HG03460 (cell line): ENCODE measurements around the gene MZT2B.
"Not testable (repeated sequence)": the region's sequence is repeated elsewhere in the genome, so short reads cannot be mapped to it uniquely, and the experiment has no call there.

Experiments
- ATAC-seq: cut with Tn5 transposase; IDR thresholded peaks from one replicate; pipeline ENCODE4 v1.9.1; 2021; ENCODE audit not compliant: unreplicated experiment

MZT2B gene, protein sequence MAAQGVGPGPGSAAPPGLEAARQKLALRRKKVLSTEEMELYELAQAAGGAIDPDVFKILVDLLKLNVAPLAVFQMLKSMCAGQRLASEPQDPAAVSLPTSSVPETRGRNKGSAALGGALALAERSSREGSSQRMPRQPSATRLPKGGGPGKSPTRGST

DNA sequence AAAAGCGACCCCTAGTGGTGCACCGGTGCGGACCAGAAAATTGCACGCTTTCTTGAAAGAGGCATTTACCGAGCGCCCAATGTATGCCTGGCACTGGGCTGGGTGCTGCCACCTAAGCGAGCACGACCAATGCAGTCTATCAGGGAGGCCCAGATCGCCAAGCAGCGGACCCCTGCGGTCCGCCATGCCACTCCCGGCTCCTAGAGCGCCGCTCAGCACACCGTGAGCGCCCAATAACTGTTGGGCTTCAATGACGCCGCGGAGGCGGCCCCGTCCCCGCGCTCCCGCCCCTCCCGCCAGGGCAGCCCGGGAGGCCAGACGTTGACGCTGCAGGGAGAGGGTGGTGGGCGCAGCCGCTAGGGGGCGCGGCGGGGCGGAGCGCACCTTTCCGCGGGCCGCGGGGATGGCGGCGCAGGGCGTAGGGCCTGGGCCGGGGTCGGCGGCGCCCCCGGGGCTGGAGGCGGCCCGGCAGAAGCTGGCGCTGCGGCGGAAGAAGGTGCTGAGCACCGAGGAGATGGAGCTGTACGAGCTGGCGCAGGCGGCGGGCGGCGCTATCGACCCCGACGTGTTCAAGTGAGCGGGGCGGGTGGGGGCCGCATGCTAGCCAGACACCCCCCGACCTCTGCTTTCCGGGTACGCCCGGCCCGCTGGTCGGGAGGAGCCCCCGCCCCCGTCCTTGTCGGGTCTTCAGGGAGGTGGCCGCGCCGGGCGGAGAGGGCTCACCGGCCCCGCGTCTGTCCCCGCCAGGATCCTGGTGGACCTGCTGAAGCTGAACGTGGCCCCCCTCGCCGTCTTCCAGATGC, at the start of gene MZT2B:
MZT2B (plus strand) TSS at position 383 of the 803 bp plus-strand sequence; CDS start at position 404, 21 bp downstream.
- peak; percentile 81 for ATAC-seq

DNA sequence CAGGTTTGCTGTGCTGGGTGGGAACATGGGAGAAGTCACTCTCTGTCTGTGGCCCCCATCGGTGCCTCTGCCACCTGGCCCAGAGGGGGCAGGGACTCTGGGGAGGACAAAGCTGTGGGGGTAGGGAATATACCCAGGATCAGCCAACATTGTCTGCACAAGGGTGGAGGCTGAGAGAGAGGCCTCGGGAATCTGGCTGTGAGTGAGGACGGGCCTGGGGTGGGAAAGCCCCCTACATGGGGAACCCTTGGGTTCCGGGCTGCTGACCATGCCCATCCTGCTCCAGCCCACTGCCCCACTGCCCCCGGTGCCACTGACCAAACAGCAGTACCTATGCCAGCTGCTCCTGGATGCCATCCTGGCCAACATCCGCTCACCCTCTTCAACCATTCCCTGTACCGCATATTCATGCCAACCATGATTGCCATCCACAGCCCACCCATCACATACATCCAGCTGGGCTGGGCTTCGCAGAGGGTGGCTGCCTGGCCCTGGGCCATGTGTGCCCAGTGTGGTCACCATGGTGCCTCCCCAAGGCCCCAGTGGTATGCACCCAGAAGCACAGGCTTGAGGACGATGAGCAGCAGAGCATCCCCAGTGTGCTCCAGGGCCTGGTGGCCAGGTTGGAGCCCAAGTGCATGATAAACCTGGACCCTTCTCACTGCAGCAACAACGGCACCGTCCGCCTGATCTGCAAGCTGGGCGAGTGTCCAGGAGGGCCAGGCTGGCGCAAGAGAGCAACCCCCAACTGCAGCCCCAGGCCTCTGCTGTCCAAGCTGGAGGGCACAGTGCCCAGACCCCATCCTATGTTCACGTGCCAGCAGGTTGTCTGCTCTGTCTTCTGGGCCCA, 46.1 kb upstream of the MZT2B start:
- ATAC-seq = no peak

GRCh38 chr2:130136546-130136945, 45.5 kb upstream of the MZT2B start:
- not testable (repeated sequence) for ATAC-seq

DNA sequence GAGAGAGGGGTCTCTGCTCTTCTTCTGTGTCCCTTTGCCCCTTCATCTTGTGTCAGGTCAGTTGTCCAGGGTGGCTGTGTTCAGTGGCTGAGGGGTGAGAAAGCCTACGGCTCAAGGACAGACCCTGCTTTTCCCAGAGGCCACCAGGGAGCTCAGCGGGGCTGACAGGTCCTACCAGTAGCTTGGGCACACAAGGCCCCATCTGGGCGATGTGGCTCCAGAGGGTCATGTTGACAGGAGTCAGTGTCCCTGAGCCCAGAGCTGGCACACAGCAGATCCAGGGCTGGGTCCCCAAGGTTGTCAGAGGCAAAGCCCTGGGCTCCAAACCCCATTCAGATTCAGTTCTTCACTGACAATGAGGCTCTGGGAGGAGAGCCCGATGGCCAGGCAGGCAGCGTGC, 44.9 kb upstream of the MZT2B start:
- not testable (repeated sequence) for ATAC-seq

DNA sequence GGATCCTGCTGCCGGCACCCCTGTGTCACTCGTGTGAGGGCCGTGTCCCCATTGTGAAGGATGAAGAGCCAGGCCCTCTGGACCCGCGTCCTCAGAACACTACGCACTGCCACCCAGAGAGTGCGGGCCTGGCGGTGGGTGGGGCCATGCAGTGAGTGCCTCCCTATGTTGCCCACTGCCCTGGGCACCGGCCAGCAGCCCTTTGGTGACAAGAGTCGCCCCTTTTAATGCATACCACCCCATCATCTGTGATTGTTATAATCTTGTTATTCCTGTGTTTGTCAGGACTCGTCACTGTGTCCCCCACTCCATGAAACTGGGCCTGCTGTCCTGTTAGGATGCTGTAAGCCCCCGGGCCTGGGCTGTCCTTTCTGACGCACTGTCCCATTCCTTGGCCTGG, 43.7 kb upstream of the MZT2B start:
- ATAC-seq = not testable (repeated sequence)

DNA sequence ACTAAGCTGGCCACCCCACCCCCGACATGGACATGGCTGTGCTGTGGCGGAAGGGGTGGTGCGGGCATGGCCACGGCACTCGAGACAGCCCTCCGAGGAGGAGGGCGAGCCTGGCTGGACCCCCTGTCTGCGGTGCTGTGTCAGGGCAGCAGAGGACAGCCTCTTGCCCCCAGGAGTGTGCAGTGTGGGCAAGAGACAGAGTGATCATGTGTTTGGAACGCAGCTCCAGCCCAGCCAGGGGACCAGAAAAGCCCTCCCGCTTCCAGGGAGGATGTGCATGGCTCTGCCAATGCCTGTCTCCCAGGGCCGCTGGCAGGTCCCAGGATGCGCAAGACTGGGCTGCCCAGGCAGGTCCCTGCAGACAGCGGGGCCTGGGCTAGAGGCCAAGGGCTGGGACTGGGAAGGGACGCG, 43.2 kb upstream of the MZT2B start:
- ATAC-seq = not testable (repeated sequence)

- not testable (repeated sequence) for ATAC-seq
Observed at GRCh38 chr2:130139331-130140280, 42.5 kb upstream of the MZT2B start.

GRCh38 chr2:130140516-130140915, 41.5 kb upstream of the MZT2B start:
- ATAC-seq = not testable (repeated sequence)

DNA sequence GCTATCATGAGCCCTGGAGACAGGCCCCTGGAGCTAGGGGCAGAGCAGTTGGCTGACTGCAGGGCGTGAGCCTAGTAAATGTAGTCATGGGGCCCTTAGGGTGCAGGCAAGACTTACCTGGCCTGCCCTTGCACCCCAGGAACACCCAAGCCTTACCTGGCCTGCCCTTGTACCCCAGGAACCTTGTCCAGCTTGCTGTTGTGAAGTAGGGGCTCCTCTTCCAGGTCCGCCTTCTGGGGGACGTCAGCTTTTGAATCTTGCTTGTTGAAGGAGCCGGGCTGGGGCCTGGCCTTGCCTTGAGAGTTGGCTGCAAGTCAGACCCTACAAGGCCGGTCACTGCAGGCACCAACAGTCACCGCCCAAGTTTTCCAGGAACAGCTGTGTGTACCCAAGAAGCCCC, 41.1 kb upstream of the MZT2B start:
- not testable (repeated sequence) for ATAC-seq

DNA sequence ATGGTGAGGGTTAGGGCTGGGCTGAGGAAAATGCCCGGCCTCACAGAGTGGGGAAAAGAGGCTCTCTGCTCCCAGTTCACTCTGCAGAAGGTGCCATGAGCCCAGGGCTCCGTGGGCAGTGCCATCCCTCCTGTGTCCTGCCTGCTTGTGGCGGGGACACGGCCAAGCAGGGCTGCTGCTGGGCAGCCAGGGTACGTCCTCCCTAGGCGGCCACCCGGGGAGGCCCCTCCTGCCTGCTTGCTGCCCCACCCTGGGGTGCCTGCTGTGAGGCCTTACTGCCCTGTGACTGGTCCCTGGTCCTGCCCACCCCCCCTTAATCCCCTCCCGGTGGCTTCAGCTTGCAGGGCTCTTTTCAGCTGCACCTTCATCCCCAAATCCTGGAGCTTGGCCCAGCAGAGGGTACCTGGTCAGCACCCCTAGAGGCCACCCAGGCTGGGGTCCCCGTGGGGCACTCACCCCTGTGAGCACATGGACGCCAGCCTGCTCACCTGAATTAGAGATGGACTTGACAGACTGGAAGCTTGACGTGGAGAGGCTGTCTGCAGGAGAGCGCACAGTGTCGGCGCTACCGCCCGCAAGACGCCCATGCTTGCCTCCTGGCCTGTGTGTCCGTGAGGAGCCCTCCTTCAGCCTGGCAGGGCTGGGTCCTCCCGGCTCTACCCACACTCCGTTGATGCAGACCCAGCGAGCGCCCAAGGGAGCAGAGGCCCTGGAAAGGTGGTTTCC, 40.3 kb upstream of the MZT2B start:
- not testable (repeated sequence) for ATAC-seq

- not testable (repeated sequence) for ATAC-seq
Observed at GRCh38 chr2:130142396-130143265, 39.4 kb upstream of the MZT2B start.

- ATAC-seq = not testable (repeated sequence)
Observed at GRCh38 chr2:130143266-130144039, 38.6 kb upstream of the MZT2B start.

DNA sequence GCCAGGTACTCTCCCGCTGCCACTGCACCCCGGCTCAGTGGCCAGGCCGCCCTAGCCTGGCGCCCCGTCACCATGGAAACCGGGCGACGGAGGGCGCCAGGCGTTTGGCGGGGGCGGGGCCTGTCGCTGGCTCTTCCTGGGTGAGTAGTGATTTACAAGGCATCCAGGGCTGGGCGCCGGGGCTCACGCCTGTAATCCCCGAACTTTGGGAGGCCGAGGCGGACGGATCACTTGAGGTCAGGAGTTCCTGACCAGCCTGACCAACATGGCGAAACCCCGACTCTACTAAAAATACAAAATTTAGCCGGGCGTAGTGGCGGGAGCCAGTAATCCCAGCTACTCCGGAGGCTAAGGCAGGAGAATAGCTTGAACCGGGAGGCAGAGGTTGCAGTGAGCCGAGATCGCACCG, 37.1 kb upstream of the MZT2B start, which contains the start of gene CCDC74B:
CCDC74B (minus strand) TSS at position 107 of the 409 bp plus-strand sequence. CDS start 116 bp downstream, outside the sequence.
- ATAC-seq = peak; percentile 93

DNA sequence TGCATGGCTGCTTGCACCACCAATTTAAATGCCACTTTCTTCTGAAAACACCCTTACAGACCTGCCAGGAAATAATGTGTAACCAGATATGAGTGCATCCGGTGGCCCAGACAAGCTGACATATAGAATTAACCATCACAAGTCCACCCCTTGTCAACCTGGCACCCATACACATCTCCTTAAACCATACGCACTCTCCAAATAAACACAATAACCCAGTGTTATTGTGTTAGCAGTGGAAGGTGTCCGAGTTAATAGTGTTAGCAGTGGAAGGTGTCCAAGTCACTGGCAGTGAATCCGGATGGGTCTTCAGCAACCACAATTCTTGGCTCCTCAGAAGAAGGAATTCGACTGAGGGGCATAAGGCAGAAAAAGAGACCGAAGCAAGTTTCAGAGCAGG, 33.5 kb upstream of the MZT2B start:
- not testable (repeated sequence) for ATAC-seq

- ATAC-seq = no peak
Observed at GRCh38 chr2:130150181-130151144, 31.6 kb upstream of the MZT2B start.

DNA sequence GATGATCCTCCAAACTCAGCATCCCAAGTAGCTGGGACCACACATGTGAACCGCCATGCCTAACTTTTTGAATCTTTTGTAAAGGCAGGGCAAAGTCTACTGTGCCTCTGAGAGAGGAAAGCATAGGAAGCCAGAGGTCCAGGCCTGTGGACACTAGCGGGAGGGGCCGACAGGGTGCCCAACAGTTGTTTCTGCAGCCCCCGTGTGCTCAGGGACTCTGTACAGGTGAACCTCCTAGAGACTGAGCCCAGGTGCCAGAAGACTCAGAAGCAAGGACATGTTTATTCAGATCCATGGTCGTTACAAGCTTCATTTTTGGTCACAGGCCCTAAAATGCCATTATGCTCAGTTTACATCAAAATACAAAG, 30.9 kb upstream of the MZT2B start:
- ATAC-seq = not testable (repeated sequence)
